Mucosa of stomach (tissue), 1 donor: ENCODE data around the gene OR52E5.

Experiments
- H3K27me3 ChIP-seq: one replicate; pipeline ENCODE4 v1.7.0; 2013; ENCODE audit warnings: mild to moderate bottlenecking, low read length; ENCODE audit not compliant: control insufficient read depth, insufficient read depth
- H3K36me3 ChIP-seq: one replicate; pipeline ENCODE4 v1.7.0; 2013; ENCODE audit warnings: low read length; ENCODE audit not compliant: control insufficient read depth, insufficient read depth
- H3K4me1 ChIP-seq: one replicate; pipeline ENCODE4 v1.7.0; 2013; ENCODE audit warnings: mild to moderate bottlenecking, low read length; ENCODE audit not compliant: control insufficient read depth, insufficient read depth
- H3K4me3 ChIP-seq: one replicate; pipeline ENCODE4 v1.7.0; 2013; ENCODE audit warnings: low read length
- H3K9ac ChIP-seq: one replicate; pipeline ENCODE4 v1.7.0; 2013; ENCODE audit warnings: mild to moderate bottlenecking, low read length, moderate library complexity
- H3K9me3 ChIP-seq: one replicate; pipeline ENCODE4 v1.7.0; 2013; ENCODE audit warnings: mild to moderate bottlenecking, low read length, moderate library complexity; ENCODE audit not compliant: control insufficient read depth
- donor health status: Pancreatic carcinoma.

Gene OR52E5

DNA sequence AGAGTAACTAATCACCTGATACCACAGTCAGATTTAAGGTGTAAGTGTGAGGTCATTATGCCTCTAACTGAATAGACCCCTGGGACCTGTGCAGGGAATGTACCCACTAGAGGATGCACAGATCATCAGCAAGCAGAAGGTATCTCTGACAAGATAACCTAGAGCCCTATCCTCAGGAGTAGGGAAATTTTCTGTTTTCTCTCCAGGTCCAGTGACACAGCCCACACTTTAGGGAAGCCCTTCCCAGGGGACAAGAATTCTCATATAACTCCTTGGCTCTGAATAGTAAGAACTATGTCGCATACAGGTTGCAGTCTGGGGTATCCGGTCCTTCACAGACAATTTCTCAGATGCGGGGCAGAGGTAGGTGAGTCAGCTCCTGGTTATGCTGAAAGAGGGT, at the start of gene OR52E5:
Gene OR52E5 (plus strand): TSS at position 301 of the 400 bp plus-strand sequence. CDS start 7,569 bp downstream, outside the sequence.
- Histone ChIP-seq H3K9ac (no peak within 1 kb of the TSS), H3K27me3 (no peaks in the 10 kb centered on the region), H3K4me1 (no peaks in the 10 kb centered on the region), H3K36me3 (no peaks in the 10 kb centered on the region), H3K4me3 (no peak within 1 kb of the TSS), H3K9me3 (no peaks in the 10 kb centered on the region)

DNA sequence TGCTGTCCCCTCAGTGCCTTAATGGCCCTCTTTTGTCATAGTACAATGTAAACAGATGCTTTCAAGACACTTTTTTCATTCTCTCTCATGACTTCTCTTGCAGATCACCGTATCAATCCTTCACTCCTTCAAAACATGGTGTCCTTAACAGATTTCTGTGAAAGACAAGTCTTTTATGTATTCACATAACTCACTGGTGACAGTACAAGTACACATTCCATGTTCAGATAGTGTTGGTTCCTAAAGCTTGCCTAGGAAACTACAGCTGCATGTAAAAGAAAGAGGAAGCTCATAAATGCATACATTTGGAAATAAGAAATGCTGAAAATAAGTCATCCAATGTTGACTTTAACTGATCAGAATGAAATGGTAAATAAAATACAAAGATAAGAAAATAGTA, 46.3 kb upstream of the OR52E5 start:
- no peaks in the 10 kb centered on the region for H3K36me3 ChIP-seq
- H3K9ac ChIP-seq = no peak overlapping the region
- H3K4me1 ChIP-seq = no peaks in the 10 kb centered on the region
- H3K4me3 ChIP-seq = no peak overlapping the region
- H3K27me3 ChIP-seq = no peaks in the 10 kb centered on the region
- H3K9me3 ChIP-seq = no peaks in the 10 kb centered on the region

DNA sequence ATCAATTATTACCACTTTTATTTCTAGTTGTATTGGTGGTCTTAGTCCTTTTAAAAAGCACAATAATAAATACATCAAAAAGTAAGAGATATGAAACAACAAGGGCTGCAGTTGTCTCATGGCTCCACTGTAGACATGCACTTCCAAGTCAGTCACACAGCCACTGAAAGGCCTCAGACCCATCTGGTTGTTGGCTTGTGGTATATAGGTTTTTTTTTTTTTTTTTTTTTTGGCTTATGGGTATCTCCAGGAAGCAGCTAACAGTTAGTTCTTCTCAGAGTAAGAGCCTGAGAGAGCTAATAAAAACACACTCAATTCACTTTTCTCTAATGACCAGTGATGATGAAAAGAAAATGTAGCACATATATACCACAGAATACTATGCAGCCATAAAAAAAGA, 45.3 kb upstream of the OR52E5 start:
- Histone ChIP-seq H3K27me3 (no peaks in the 10 kb centered on the region), H3K9me3 (no peaks in the 10 kb centered on the region), H3K36me3 (no peaks in the 10 kb centered on the region), H3K4me1 (no peaks in the 10 kb centered on the region), H3K4me3 (no peak overlapping the region), H3K9ac (no peak overlapping the region)

DNA sequence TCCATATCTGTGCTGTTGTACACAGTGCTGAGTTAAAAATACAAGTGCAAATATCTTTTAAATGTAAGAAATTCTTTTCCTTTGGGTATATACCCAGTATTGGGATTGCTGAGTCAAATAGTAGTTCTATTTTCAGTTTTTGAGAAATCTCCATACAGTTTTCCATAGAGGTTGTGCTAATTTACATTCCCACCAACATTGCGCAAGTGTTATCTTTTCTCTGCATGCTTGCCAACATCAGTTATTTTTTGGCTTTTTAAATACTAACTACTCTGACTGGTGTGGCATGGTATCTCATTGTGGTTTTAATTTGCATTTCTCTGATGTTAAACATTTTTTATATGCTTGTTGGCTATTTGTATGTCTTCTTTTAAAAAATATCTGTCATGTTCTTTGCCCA, 42.0 kb upstream of the OR52E5 start:
- Histone ChIP-seq H3K4me1 (no peaks in the 10 kb centered on the region), H3K9me3 (no peaks in the 10 kb centered on the region), H3K36me3 (no peaks in the 10 kb centered on the region), H3K4me3 (no peak overlapping the region), H3K9ac (no peak overlapping the region), H3K27me3 (no peaks in the 10 kb centered on the region)

DNA sequence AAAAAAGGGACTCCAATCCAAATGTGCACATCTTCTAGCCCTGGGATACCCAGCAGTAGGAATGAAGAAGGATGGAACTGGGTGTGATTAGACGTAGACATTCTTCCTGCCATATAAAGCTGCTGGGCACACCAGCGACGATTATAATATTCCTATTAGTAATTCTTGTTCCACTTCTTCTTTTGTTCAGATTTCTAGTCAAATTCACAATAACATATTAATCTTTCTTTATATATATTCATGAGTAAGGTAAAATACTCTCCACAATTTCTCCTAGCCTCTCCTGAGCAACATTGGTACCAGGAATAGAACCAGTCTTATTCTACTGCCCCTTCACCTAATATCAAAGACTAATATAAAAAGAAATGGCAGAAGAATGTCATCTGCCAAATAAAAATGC, 35.4 kb upstream of the OR52E5 start, which contains the start of gene OR52E8:
Gene OR52E8 (minus strand): TSS at position 101 of the 400 bp plus-strand sequence. CDS start 0 bp downstream, at position 101.
- Histone ChIP-seq H3K27me3 (no peaks in the 10 kb centered on the region), H3K4me1 (no peaks in the 10 kb centered on the region), H3K4me3 (no peak within 1 kb of the TSS), H3K9ac (no peak within 1 kb of the TSS), H3K9me3 (no peaks in the 10 kb centered on the region), H3K36me3 (no peaks in the 10 kb centered on the region)

DNA sequence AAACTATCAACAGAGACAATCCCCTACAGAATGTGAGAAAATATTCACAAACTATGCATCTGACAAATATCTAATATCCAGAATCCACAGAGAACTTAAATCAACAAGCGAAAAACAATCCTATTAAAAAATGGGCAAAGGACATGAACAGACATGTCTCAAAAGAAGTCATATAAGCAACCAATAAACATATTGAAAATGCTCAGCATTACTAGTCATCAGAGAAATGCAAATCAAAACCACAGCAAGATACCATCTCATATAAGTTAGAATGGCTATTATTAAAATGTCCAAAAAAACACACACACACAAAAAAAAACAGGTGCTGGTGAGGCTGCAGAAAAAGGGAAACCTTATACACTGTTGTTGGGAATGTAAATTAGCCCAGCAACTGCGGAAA, 27.2 kb upstream of the OR52E5 start:
- Histone ChIP-seq H3K9me3 (no peaks in the 10 kb centered on the region), H3K4me1 (no peaks in the 10 kb centered on the region), H3K27me3 (no peaks in the 10 kb centered on the region), H3K9ac (no peak overlapping the region), H3K4me3 (no peak overlapping the region), H3K36me3 (no peaks in the 10 kb centered on the region)

DNA sequence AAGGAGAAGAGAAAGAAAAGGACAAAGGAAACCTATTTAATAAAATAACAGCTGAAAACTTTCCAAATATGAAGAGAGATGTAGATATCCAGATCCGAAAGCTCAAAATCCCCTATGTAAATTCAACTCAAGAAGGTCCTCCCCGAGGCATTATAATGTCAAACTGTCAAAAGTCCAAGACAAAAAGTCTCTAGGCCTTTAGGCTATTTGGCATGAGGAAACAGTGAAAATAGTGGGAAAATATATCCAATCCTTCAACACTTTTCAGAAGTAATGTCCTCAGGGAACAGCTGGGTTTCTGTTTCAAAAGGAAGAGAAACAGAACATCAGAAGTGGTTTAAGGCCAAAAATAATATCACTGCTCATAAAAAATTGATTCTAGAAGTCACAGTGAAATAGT, 14.4 kb upstream of the OR52E5 start:
- Histone ChIP-seq H3K27me3 (no peaks in the 10 kb centered on the region), H3K36me3 (no peaks in the 10 kb centered on the region), H3K9me3 (no peaks in the 10 kb centered on the region), H3K9ac (no peak overlapping the region), H3K4me1 (no peaks in the 10 kb centered on the region), H3K4me3 (no peak overlapping the region)

DNA sequence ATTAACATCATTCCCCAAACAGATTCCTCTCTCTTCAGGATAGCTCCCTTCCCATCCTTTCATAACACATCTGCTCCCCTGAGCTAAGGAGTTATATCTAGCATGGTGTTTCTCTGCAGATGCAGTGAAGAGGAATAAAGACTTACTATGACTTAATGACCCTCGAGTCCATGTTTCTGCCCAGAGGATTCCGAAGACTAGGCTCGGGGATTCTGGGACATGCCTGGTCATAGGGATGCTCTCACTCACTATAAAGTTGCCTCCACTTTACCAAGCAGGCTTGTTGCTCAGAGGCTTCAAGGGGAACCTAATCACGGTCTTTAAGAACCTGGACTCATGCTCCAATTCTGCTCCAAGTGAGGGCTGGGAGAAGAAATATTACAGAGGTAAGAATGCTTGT, 12.7 kb upstream of the OR52E5 start, which contains the start of gene OR52E4:
Gene OR52E4 (plus strand): TSS at position 301 of the 400 bp plus-strand sequence. CDS start 3,664 bp downstream, outside the sequence.
- no peak within 1 kb of the TSS for H3K4me3 ChIP-seq
- H3K27me3 ChIP-seq = no peaks in the 10 kb centered on the region
- no peaks in the 10 kb centered on the region for H3K4me1 ChIP-seq
- H3K36me3 ChIP-seq = no peaks in the 10 kb centered on the region
- H3K9me3 ChIP-seq = no peaks in the 10 kb centered on the region
- no peak within 1 kb of the TSS for H3K9ac ChIP-seq

DNA sequence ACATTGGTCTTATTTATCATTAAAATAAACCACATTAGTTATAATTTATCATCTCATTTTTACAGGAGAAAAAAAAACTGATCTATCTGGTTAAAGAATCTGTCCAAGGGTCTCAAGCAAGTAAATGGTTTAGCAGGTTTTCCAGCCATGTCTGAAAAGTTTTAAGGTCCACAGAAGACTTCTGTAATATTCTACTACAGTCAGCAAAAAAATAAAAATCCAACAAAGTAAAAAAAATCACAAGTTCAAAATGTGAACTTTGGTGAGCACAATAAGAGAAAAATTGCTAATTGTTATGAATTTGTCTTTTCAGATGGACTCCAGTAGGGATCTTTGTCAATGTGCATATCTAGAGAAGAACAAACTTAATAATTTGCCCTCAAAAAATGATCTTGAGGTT, 11.3 kb upstream of the OR52E5 start:
- Histone ChIP-seq H3K9ac (no peak overlapping the region), H3K36me3 (no peaks in the 10 kb centered on the region)

DNA sequence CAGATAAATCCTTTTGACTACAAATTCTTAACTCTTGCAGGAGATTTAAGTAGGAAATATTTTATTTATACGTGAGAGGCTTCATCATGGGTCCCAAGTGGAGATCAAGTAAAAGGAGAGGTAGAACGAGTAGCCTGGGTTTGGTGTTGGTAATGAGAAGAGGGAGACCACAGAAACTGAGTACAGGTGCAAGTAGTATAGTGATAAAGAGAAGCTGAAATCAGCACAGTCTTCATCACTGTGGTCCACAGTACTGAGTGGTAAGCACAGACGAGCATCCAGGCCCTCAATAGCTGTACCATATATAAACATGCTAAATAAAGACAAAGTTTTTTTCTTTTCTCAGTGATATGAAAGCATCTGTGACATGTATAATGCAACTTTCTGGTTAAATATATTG, 5.8 kb upstream of the OR52E5 start:
- Histone ChIP-seq H3K4me1 (no peaks in the 10 kb centered on the region), H3K36me3 (no peaks in the 10 kb centered on the region), H3K27me3 (no peaks in the 10 kb centered on the region), H3K9me3 (no peaks in the 10 kb centered on the region), H3K4me3 (no peak overlapping the region), H3K9ac (no peak overlapping the region)

More for the DNA sequence above, 11.3 kb upstream of the OR52E5 start:
- Histone ChIP-seq H3K4me1 (no peaks in the 10 kb centered on the region), H3K4me3 (no peak overlapping the region), H3K27me3 (no peaks in the 10 kb centered on the region), H3K9me3 (no peaks in the 10 kb centered on the region)

DNA sequence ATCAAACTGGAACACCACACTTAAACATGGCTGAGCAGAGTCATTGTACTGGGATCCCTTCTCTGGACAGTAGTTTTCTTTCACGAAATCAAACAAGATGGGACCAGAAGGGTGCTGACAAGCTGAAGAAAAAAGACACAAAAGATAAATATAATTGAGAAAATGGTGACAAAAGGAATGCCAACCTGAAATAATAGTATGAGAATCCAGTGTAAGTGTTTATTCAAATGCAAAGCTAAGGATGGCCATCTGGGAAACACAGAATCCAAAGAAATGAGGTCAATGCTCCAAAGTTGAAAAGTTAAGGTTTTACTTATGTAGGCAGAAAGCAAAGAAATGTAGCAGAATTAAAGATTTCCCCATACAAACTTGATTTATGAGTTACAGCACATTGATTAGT, 5.3 kb upstream of the OR52E5 start:
- Histone ChIP-seq H3K27me3 (no peaks in the 10 kb centered on the region), H3K4me1 (no peaks in the 10 kb centered on the region), H3K9me3 (no peaks in the 10 kb centered on the region), H3K9ac (no peak overlapping the region), H3K4me3 (no peak overlapping the region), H3K36me3 (no peaks in the 10 kb centered on the region)

DNA sequence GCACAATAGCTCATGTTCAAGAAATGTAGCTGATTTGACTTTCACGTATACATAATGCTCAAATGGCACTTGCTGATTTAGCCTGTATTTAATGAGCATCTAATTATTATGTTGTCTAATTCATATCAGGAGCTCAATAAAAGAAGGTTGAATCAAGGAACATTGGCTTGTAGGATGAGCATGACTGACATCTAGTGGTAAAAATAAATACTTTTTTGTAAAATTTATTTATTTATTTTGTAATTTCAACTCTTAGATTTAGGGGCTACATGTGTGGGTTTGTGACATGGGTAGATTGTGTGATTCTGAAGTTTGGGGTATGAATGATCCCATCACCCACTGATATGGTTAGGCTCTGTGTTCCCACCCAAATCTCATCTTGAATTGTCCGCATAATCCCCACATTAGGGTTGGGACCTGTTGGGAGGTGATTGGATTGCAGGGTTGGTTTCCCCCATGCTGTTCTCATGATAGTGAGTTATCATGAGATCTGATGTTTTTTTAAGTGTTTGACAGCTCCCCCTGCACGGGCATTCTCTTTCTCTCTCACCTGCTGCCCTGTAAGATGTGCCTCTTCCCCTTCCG, 1.7 kb upstream of the OR52E5 start:
- Histone ChIP-seq H3K4me3 (no peak overlapping the region), H3K4me1 (no peaks in the 10 kb centered on the region), H3K27me3 (no peaks in the 10 kb centered on the region), H3K9me3 (no peaks in the 10 kb centered on the region), H3K9ac (no peak overlapping the region), H3K36me3 (no peaks in the 10 kb centered on the region)

DNA sequence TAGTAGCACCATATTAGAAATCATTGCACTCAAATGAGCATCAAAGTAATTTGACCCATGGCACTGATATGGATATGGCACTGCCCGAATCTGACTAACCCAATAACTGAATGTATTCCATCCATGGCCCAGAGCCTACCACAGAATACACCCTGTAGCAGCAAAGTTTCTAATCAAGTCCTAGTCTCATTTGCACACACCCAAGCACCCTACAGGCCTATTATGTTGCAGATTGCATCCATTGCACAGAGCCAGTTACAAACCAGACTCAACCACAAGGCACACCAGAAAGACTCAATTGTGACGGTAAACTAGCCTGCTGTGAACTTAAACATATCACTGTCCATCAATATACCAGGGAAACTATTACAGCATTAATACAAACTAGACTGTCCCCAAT, 6.5 kb downstream of the OR52E5 start:
- no peaks in the 10 kb centered on the region for H3K4me1 ChIP-seq
- H3K9ac ChIP-seq = no peak overlapping the region
- H3K4me3 ChIP-seq = no peak overlapping the region
- no peaks in the 10 kb centered on the region for H3K9me3 ChIP-seq
- no peaks in the 10 kb centered on the region for H3K36me3 ChIP-seq
- no peaks in the 10 kb centered on the region for H3K27me3 ChIP-seq
